HepG2 (cell line): ENCODE results near the gene DOCK4. TPM values are rescaled to one million over a fixed set of nuclear protein-coding genes. Genes with fewer than 3 reads are reported as not detected.
A peak's percentile ranks its signal among the peaks of the same experiment; 100 is the strongest.

Experiments used
- ATAC-seq: fragments of 200-7000 bp; cut with Tn5 transposase; 3 replicates; pipeline ENCODE4 v1.9.1; 2020; ENCODE audit warnings: mild to moderate bottlenecking, moderate library complexity
- BruUV-seq: library from RNA; stranded (reverse); fragments of 400-500 nt; replicated peaks from 2 replicates; lab custom pipeline; 2021; lab: Mats Ljungman, UMichigan
- CTCF ChIA-PET: fragments of 300-600 bp; formaldehyde crosslinking; extraction: SDS; loops from one replicate; lab custom pipeline; 2021; ENCODE audit warnings: low total read pairs, inconsistent platforms, low intra/inter-chr PET ratio; lab: Yijun Ruan, JAX
- POLR2A ChIA-PET: fragments of 350-600 bp; sonication (Branson Sonifier 250); formaldehyde crosslinking; loops from one replicate; lab custom pipeline; 2020; ENCODE audit warnings: antibody characterized with exemption, inconsistent platforms; lab: Yijun Ruan, JAX
- DNase-seq: peaks from one replicate; pipeline ENCODE4 v3.0.0-alpha.2; 2015; ENCODE audit warnings: low spot score
- FAIRE-seq: peaks from 3 replicates; lab custom pipeline; 2011; peaks lifted over from hg19 to GRCh38; lab: Jason Lieb, UNC
- H2AFZ ChIP-seq: one replicate; pipeline ENCODE4 v1.6.1; 2011; ENCODE audit warnings: low read length, inconsistent platforms
- H3K27ac ChIP-seq: fragments of 300-600 bp; 3 replicates; pipeline ENCODE4 v1.8.0; 2011; ENCODE audit warnings: mixed run types, mild to moderate bottlenecking, mixed read lengths, low read length, inconsistent platforms; ENCODE audit not compliant: insufficient read depth; ENCODE audit errors: extremely low read length
- H3K27me3 ChIP-seq, 2 experiments: fragments of 200-600 bp in 1 of 2; 2 replicates in 1 of 2; 3 replicates in 1 of 2; pipeline versions ENCODE4 v1.6.0 to v1.8.0; 2011; ENCODE audit warnings: low read length in 2 of 2, mild to moderate bottlenecking in 2 of 2, moderate library complexity in 2 of 2, inconsistent platforms in 1 of 2; ENCODE audit not compliant: insufficient read depth in 2 of 2, control insufficient read depth in 1 of 2
- H3K36me3 ChIP-seq, 2 experiments: fragments of 200-600 bp in 1 of 2; replicated peaks in 1 of 2; 2 replicates in 1 of 2; 3 replicates in 1 of 2; pipeline versions ENCODE4 v1.5.1 to v1.8.0; 2011; ENCODE audit warnings: low read length in 2 of 2, inconsistent platforms in 1 of 2; ENCODE audit not compliant: insufficient read depth in 2 of 2, control insufficient read depth in 1 of 2
- H3K4me1 ChIP-seq: 2 replicates; pipeline ENCODE4 v1.5.1; 2012; ENCODE audit warnings: low read length, inconsistent platforms; ENCODE audit not compliant: insufficient read depth
- H3K4me2 ChIP-seq: 2 replicates; pipeline ENCODE4 v1.6.0; 2011; ENCODE audit warnings: low read depth, low read length, inconsistent platforms
- H3K4me3 ChIP-seq, 3 experiments: fragments of 200-600 bp in 1 of 3; sonication (generic), shearing (Covaris generic) in 1 of 3; replicated peaks in 1 of 3; 2 replicates each; pipeline ENCODE4 v1.5.1; 2011 to 2016; ENCODE audit warnings: low read length in 3 of 3, inconsistent platforms in 2 of 3, low read depth in 2 of 3, mild to moderate bottlenecking in 2 of 3, control low read depth in 1 of 3, mixed read lengths in 1 of 3; ENCODE audit not compliant: insufficient read depth in 1 of 3
- H3K79me2 ChIP-seq: one replicate; pipeline ENCODE4 v1.6.1; 2011; ENCODE audit warnings: low read length, inconsistent platforms; ENCODE audit not compliant: insufficient read depth
- H3K9ac ChIP-seq: 2 replicates; pipeline ENCODE4 v1.6.0; 2011; ENCODE audit warnings: mild to moderate bottlenecking, low read depth, low read length, inconsistent platforms; ENCODE audit not compliant: insufficient read depth
- H3K9me3 ChIP-seq: 2 replicates; pipeline ENCODE4 v1.5.1; 2012; ENCODE audit warnings: mild to moderate bottlenecking, low read length
- H4K20me1 ChIP-seq: 2 replicates; pipeline ENCODE4 v1.6.0; 2011; ENCODE audit warnings: inconsistent platforms, mild to moderate bottlenecking, low read length, moderate library complexity; ENCODE audit not compliant: insufficient read depth
- CBX2 ChIP-seq, 2 experiments: fragments of 200-600 bp in 1 of 2; sonication (generic); formaldehyde crosslinking in 1 of 2; IDR thresholded peaks; 2 replicates each; pipeline versions ENCODE4 v1.7.0 to v1.8.1; 2018 to 2022; ENCODE audit warnings: low read depth in 2 of 2, low read length in 1 of 2, mild to moderate bottlenecking in 1 of 2, missing genetic modification reagents in 1 of 2
- CCDC6 ChIP-seq: sonication (generic); formaldehyde crosslinking; IDR thresholded peaks from 2 replicates; pipeline ENCODE4 v1.8.1; 2022; ENCODE audit warnings: mild to moderate bottlenecking, missing genetic modification reagents, moderate library complexity
- HHEX ChIP-seq: IDR thresholded peaks from 2 replicates; pipeline ENCODE4 v1.6.1; 2016; ENCODE audit warnings: control low read depth
- HNRNPK ChIP-seq: fragments of 200-400 bp; formaldehyde crosslinking; IDR thresholded peaks from 2 replicates; pipeline ENCODE4 v1.6.1; 2018; ENCODE audit warnings: low read length, low read depth, moderate library complexity, mild to moderate bottlenecking; ENCODE audit not compliant: poor library complexity, severe bottlenecking
- HOXA5 ChIP-seq: sonication (generic); formaldehyde crosslinking; IDR thresholded peaks from 2 replicates; pipeline ENCODE4 v1.4.0; 2020; ENCODE audit warnings: missing genetic modification reagents
- JARID2 ChIP-seq: sonication (generic); formaldehyde crosslinking; IDR thresholded peaks from 2 replicates; pipeline ENCODE4 v1.8.1; 2023; ENCODE audit warnings: missing genetic modification reagents, inconsistent platforms; ENCODE audit not compliant: insufficient replicate concordance
- JUN ChIP-seq: sonication (generic); formaldehyde crosslinking; IDR thresholded peaks from 2 replicates; pipeline ENCODE4 v1.4.0; 2020; ENCODE audit warnings: mild to moderate bottlenecking, missing genetic modification reagents
- MTA3 ChIP-seq: sonication (generic); formaldehyde crosslinking; IDR thresholded peaks from 2 replicates; pipeline ENCODE4 v1.4.0; 2020; ENCODE audit warnings: missing genetic modification reagents
- SP4 ChIP-seq: sonication (generic); formaldehyde crosslinking; IDR thresholded peaks from 2 replicates; pipeline ENCODE4 v1.8.1; 2023; ENCODE audit warnings: mild to moderate bottlenecking, missing genetic modification reagents
- ZNF329 ChIP-seq: sonication (generic); formaldehyde crosslinking; IDR thresholded peaks from 2 replicates; pipeline ENCODE4 v1.9.0; 2021; ENCODE audit warnings: low read depth, mild to moderate bottlenecking, missing genetic modification reagents
- ZNF343 ChIP-seq: sonication (generic); formaldehyde crosslinking; IDR thresholded peaks from 2 replicates; pipeline ENCODE4 v1.4.0; 2020; ENCODE audit warnings: mild to moderate bottlenecking, missing genetic modification reagents
- ZNF660 ChIP-seq: sonication (generic); formaldehyde crosslinking; IDR thresholded peaks from 2 replicates; pipeline ENCODE4 v1.5.1; 2020; ENCODE audit warnings: mild to moderate bottlenecking, low read depth, missing genetic modification reagents, borderline replicate concordance
- ZNF780A ChIP-seq: sonication (generic); formaldehyde crosslinking; IDR thresholded peaks from 2 replicates; pipeline ENCODE4 v1.8.0; 2022; ENCODE audit warnings: mild to moderate bottlenecking, missing genetic modification reagents, moderate library complexity
- whole genome bisulfite sequencing: methylation state at CpG from one replicate; pipeline ENCODE4 v1.1.6; 2017; ENCODE audit warnings: low lambda C conversion rate; 5-methylcytosine and 5-hydroxymethylcytosine counted together
- in situ Hi-C: cut with HindIII; loops from 2 replicates; pipeline ENCODE4 v1.10.0; 2017; ENCODE audit warnings: low pct_unique_long_range_greater_than_20kb; ENCODE audit not compliant: extremely low pct_ligation_motif_present
- intact Hi-C: fragments of 100-400 bp; cut with micrococcal nuclease; formaldehyde crosslinking; loops from one replicate; pipeline ENCODE4 v1.10.0; 2022; ENCODE audit not compliant: unreplicated experiment
- polyA plus RNA-seq, 8 experiments: library from polyadenylated mRNA; depleted of rRNA in 3 of 8; stranded (reverse) in 7 of 8; unstranded in 1 of 8; fragments of >200 nt; fragmentation: Illumina TruSeq in 4 of 8; extraction: Trizol in 4 of 8; gene quantifications; 2 replicates each; pipeline versions ENCODE4 v1.2.1 to v1.2.3, GENCODE V29; 2011 to 2016; ENCODE audit warnings: low read depth in 4 of 8, missing spikeins in 1 of 8, mixed read lengths in 1 of 8; ENCODE audit not compliant: insufficient read depth in 1 of 8
- total RNA-seq, 5 experiments: library from RNA; depleted of rRNA; stranded (reverse); fragments of >200 nt; fragmentation: Illumina TruSeq; extraction: Trizol; gene quantifications; 2 replicates each; pipeline ENCODE4 v1.2.3, GENCODE V29; 2016; ENCODE audit warnings: low read depth in 1 of 5
- TF ChIP-seq, protein P1 (sequence below): sonication (generic); formaldehyde crosslinking; conservative IDR thresholded peaks from 2 replicates; pipeline ENCODE4 v1.5.0; 2020; ENCODE audit warnings: missing genetic modification reagents
- TF ChIP-seq, protein P2 (sequence below): sonication (generic); formaldehyde crosslinking; IDR thresholded peaks from 2 replicates; pipeline ENCODE4 v1.5.0; 2020; ENCODE audit warnings: missing genetic modification reagents
- TF ChIP-seq, protein P3 (sequence below): sonication (generic); formaldehyde crosslinking; IDR thresholded peaks from 2 replicates; pipeline ENCODE4 v1.4.0; 2020; ENCODE audit warnings: missing genetic modification reagents, mild to moderate bottlenecking, borderline replicate concordance
- TF ChIP-seq, protein P4 (sequence below): sonication (generic); formaldehyde crosslinking; IDR thresholded peaks from 2 replicates; pipeline ENCODE4 v1.5.0; 2020; ENCODE audit warnings: missing genetic modification reagents, mild to moderate bottlenecking, borderline replicate concordance

The DOCK4 gene
- total and polyA plus RNA-seq, 2 of the 13 experiments (the other 11 are each of a cell fraction or from before 2014, with no cell fraction given), result 13.5 to 17.4 TPM

DNA sequence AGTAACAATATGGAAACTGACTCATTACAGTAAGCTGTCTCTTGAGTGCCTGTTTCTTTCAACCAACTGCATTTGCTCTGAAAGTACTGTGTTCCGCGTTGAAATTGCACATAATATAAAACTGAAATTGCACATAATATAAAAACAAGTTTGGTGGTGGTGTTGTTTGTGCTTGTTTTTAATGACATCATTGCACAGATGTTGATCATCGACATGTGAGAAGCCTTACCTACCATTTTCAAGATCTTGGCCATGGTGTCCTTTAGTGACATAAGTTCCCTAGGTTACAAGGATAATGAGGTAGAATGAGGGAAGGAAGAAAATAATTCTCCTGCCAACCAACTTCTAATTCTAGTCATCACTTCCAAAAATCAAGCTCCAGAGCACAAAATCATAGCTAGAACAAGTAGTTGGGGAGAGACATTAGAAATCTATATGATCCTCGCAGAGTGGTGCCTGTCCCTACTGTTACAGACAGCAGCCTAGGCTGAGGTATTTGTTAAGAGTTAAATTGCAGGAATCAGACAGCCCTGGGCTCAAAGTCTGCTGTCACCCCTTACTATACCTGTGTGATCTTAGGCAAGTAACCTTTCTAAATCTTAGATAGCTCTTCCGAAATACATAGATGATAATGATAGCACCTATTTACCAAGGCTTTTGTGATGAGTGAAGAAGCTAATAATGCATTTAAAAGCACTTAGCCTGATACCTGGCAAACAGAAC is 29.3 kb downstream of the DOCK4 start:
- H3K36me3 ChIP-seq, result no peaks in the 10 kb centered on the region
- H3K4me2 ChIP-seq, result no peak overlapping the region
- in situ Hi-C loops (no loop called here), intact Hi-C loops (no loop called here)
- H3K9me3 ChIP-seq, result no peaks in the 10 kb centered on the region
- no peak for FAIRE-seq
- H4K20me1 ChIP-seq, result peaks cover 8% of the 10 kb centered on the region
- H3K4me3 ChIP-seq, result no peak overlapping the region
- H3K79me2 ChIP-seq, result peaks cover 51% of the 10 kb centered on the region
- no peaks in the 10 kb centered on the region for H3K27me3 ChIP-seq
- no peak overlapping the region for H3K27ac ChIP-seq
- ATAC-seq, result peak; percentile 78
- no TSS peak for BruUV-seq
- H3K9ac ChIP-seq, result no peak overlapping the region
- WGBS, result 79% methylated on average over 5 of the region's 5 CpGs
- peaks cover 39% of the 10 kb centered on the region for H3K4me1 ChIP-seq
- DNase-seq, result peak; percentile 23
- CTCF ChIA-PET, result no interaction called here
- POLR2A ChIA-PET, result interaction anchor here (0.8 kb wide), 1 partner anchor 17 kb away, joined by 3 read pairs; no protein-coding TSS in a partner anchor
- H2AFZ ChIP-seq, result no peak overlapping the region
- TF ChIP-seq JARID2 (CRISPR knock-in tag), result no peak
- TF ChIP-seq MTA3 (CRISPR knock-in tag), result no peak
- no peak for TF ChIP-seq HHEX (CRISPR knock-in tag)
- no peak for TF ChIP-seq HOXA5
- no peak for TF ChIP-seq ZNF329
- TF ChIP-seq ZNF343 (CRISPR knock-in tag), result no peak
- TF ChIP-seq JUN (CRISPR knock-in tag), result no peak
- no peak for TF ChIP-seq ZNF660 (CRISPR knock-in tag)
- TF ChIP-seq, protein P1, sequence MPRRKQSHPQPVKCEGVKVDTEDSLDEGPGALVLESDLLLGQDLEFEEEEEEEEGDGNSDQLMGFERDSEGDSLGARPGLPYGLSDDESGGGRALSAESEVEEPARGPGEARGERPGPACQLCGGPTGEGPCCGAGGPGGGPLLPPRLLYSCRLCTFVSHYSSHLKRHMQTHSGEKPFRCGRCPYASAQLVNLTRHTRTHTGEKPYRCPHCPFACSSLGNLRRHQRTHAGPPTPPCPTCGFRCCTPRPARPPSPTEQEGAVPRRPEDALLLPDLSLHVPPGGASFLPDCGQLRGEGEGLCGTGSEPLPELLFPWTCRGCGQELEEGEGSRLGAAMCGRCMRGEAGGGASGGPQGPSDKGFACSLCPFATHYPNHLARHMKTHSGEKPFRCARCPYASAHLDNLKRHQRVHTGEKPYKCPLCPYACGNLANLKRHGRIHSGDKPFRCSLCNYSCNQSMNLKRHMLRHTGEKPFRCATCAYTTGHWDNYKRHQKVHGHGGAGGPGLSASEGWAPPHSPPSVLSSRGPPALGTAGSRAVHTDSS (CRISPR knock-in tag), result no peak
- no peak for TF ChIP-seq CCDC6
- TF ChIP-seq, protein P2, sequence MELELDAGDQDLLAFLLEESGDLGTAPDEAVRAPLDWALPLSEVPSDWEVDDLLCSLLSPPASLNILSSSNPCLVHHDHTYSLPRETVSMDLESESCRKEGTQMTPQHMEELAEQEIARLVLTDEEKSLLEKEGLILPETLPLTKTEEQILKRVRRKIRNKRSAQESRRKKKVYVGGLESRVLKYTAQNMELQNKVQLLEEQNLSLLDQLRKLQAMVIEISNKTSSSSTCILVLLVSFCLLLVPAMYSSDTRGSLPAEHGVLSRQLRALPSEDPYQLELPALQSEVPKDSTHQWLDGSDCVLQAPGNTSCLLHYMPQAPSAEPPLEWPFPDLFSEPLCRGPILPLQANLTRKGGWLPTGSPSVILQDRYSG, result no peak
- TF ChIP-seq HNRNPK, result no peak
- TF ChIP-seq, protein P3, sequence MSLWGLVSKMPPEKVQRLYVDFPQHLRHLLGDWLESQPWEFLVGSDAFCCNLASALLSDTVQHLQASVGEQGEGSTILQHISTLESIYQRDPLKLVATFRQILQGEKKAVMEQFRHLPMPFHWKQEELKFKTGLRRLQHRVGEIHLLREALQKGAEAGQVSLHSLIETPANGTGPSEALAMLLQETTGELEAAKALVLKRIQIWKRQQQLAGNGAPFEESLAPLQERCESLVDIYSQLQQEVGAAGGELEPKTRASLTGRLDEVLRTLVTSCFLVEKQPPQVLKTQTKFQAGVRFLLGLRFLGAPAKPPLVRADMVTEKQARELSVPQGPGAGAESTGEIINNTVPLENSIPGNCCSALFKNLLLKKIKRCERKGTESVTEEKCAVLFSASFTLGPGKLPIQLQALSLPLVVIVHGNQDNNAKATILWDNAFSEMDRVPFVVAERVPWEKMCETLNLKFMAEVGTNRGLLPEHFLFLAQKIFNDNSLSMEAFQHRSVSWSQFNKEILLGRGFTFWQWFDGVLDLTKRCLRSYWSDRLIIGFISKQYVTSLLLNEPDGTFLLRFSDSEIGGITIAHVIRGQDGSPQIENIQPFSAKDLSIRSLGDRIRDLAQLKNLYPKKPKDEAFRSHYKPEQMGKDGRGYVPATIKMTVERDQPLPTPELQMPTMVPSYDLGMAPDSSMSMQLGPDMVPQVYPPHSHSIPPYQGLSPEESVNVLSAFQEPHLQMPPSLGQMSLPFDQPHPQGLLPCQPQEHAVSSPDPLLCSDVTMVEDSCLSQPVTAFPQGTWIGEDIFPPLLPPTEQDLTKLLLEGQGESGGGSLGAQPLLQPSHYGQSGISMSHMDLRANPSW, result no peak
- no peak for TF ChIP-seq SP4 (CRISPR knock-in tag)
- TF ChIP-seq, protein P4, sequence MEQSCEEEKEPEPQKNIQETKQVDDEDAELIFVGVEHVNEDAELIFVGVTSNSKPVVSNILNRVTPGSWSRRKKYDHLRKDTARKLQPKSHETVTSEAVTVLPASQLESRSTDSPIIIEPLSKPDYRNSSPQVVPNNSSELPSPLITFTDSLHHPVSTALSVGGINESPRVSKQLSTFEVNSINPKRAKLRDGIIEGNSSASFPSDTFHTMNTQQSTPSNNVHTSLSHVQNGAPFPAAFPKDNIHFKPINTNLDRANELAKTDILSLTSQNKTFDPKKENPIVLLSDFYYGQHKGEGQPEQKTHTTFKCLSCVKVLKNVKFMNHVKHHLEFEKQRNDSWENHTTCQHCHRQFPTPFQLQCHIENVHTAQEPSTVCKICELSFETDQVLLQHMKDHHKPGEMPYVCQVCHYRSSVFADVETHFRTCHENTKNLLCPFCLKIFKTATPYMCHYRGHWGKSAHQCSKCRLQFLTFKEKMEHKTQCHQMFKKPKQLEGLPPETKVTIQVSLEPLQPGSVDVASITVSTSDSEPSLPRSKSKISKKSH (CRISPR knock-in tag), result no peak
- no peak for TF ChIP-seq CBX2 (IDR thresholded peaks at IDR 0.05; ENCODE audit: low read depth, low read length)
- no peak for TF ChIP-seq CBX2 (CRISPR knock-in tag; IDR thresholded peaks at IDR 0.05; ENCODE audit: low read depth)
- TF ChIP-seq ZNF780A (CRISPR knock-in tag), result no peak
